ENCODE data around the gene AMACR. TPM values are rescaled to one million over a fixed set of nuclear protein-coding genes. Genes with fewer than 3 reads are reported as not detected.

Gene AMACR
- total and polyA plus RNA-seq, 2 donors from 2014 or later: 155 to 291 TPM

GRCh38 chr5:34045023-34045422 lies 37.2 kb upstream of the AMACR start:
- H3K27ac ChIP-seq (ENCODE audit: low read depth in 2 of 2, low read length in 2 of 2): no peak overlapping the region
- peaks cover 0 to under 1% (median 0%) of the 10 kb centered on the region in 3 donors for H3K36me3 ChIP-seq (ENCODE audit: control insufficient read depth in 2 of 3, insufficient read depth in 3 of 3, low read length in 3 of 3)
- no peak for DNase-seq
- no peak overlapping the region for H3K4me3 ChIP-seq (ENCODE audit: low read length in 3 of 3)
- intact Hi-C loops (cut with DNase I): no loop called here
- no peak for FAIRE-seq
- no peak overlapping the region for H3K9ac ChIP-seq (ENCODE audit: low read length in 3 of 3)
- TF ChIP-seq CTCF (IDR thresholded peaks at IDR 0.05; ENCODE audit: borderline replicate concordance, extremely low read depth, insufficient read depth): no peak
- H3K27me3 ChIP-seq (ENCODE audit: control insufficient read depth, insufficient read depth, low read length): no peaks in the 10 kb centered on the region
- H3K4me1 ChIP-seq (ENCODE audit: control insufficient read depth in 2 of 3, insufficient read depth in 2 of 3, low read depth in 1 of 3, low read length in 3 of 3): peaks cover 4 to 8% (median 4%) of the 10 kb centered on the region in 3 donors
- no peaks in the 10 kb centered on the region for H3K9me3 ChIP-seq (ENCODE audit: control insufficient read depth in 2 of 3, insufficient read depth in 1 of 3, low read length in 3 of 3)

- no peaks in the 10 kb centered on the region for H3K36me3 ChIP-seq (ENCODE audit: control insufficient read depth in 2 of 3, insufficient read depth in 3 of 3, low read length in 3 of 3)
- intact Hi-C loops (cut with DNase I): no loop called here
- peaks cover 4 to 8% (median 4%) of the 10 kb centered on the region in 3 donors for H3K4me1 ChIP-seq (ENCODE audit: control insufficient read depth in 2 of 3, insufficient read depth in 2 of 3, low read depth in 1 of 3, low read length in 3 of 3)
- no peaks in the 10 kb centered on the region for H3K27me3 ChIP-seq (ENCODE audit: control insufficient read depth, insufficient read depth, low read length)
- H3K4me3 ChIP-seq (ENCODE audit: low read length in 3 of 3): peak within 1 kb of the TSS in 2 of 3 donors; percentile 8 to 23
- no peak for TF ChIP-seq CTCF (IDR thresholded peaks at IDR 0.05; ENCODE audit: borderline replicate concordance, extremely low read depth, insufficient read depth)
- H3K9ac ChIP-seq (ENCODE audit: low read length in 3 of 3): no peak within 1 kb of the TSS
- FAIRE-seq (no peak), DNase-seq (peak in 4 of 5 donors; percentile 60 to 73 (median 68))
- H3K9me3 ChIP-seq (ENCODE audit: control insufficient read depth in 2 of 3, insufficient read depth in 1 of 3, low read length in 3 of 3): no peaks in the 10 kb centered on the region
- no peak within 1 kb of the TSS for H3K27ac ChIP-seq (ENCODE audit: low read depth in 2 of 2, low read length in 2 of 2)
Measured at GRCh38 chr5:34043099-34043876, 35.4 kb upstream of the AMACR start, which contains the start of gene C1QTNF3. C1QTNF3 (minus strand) TSS chr5:34043213; CDS start chr5:34043125, 88 bp downstream.

- Histone ChIP-seq H3K36me3 (ENCODE audit: control insufficient read depth in 2 of 3, insufficient read depth in 3 of 3, low read length in 3 of 3) (no peaks in the 10 kb centered on the region), H3K4me1 (ENCODE audit: control insufficient read depth in 2 of 3, insufficient read depth in 2 of 3, low read depth in 1 of 3, low read length in 3 of 3) (peaks cover 4 to 8% (median 4%) of the 10 kb centered on the region in 3 donors), H3K27me3 (ENCODE audit: control insufficient read depth, insufficient read depth, low read length) (no peaks in the 10 kb centered on the region), H3K9ac (ENCODE audit: low read length in 3 of 3) (no peak overlapping the region), H3K27ac (ENCODE audit: low read depth in 2 of 2, low read length in 2 of 2) (no peak overlapping the region), H3K4me3 (ENCODE audit: low read length in 3 of 3) (peak overlapping the region in 2 of 3 donors; percentile 8 to 23), H3K9me3 (ENCODE audit: control insufficient read depth in 2 of 3, insufficient read depth in 1 of 3, low read length in 3 of 3) (no peaks in the 10 kb centered on the region)
- FAIRE-seq (no peak), DNase-seq (peak in 4 of 5 donors; percentile 57 to 87 (median 74))
- TF ChIP-seq CTCF (IDR thresholded peaks at IDR 0.05; ENCODE audit: borderline replicate concordance, extremely low read depth, insufficient read depth): no peak
- intact Hi-C loops (cut with DNase I): no loop called here
Measured at GRCh38 chr5:34042321-34042720, 34.5 kb upstream of the AMACR start.
